CD4-positive, alpha-beta memory T cell (primary cell): ENCODE data around the gene AGK. TPM values are rescaled to one million over a fixed set of nuclear protein-coding genes. Genes with fewer than 3 reads are reported as not detected.

ENCODE experiments used
- polyA plus RNA-seq, 2 donors: library from polyadenylated mRNA; unstranded; fragments of 300-500 nt; fragmentation: Illumina TruSeq; gene quantifications; one replicate each; pipeline ENCODE4 v1.2.3, GENCODE V29; 2021
- total RNA-seq, 2 experiments: library from RNA; stranded (reverse); gene quantifications; one replicate each; pipeline ENCODE4 v1.2.3, GENCODE V29; 2021

Gene AGK
- total and polyA plus RNA-seq, 4 experiments from 2014 or later, result 28.1 to 33.8 (median 29.2) TPM

Other genes starting within 250 kb of the AGK start
- 10 to 100 TPM; 62.5 to 62.9 TPM for gene DENND11, start 150.8 kb downstream of the AGK start, total RNA-seq
- gene DENND11, start 150.8 kb downstream of the AGK start, polyA plus RNA-seq, result 10 to 100 TPM in 1 of 2 donors, 1 to 10 TPM in 1; 5.0 to 14.8 TPM
- not detected for gene WEE2, start 156.9 kb downstream of the AGK start, total RNA-seq
- not detected for gene WEE2, start 156.9 kb downstream of the AGK start, polyA plus RNA-seq
- gene SSBP1, start 186.9 kb downstream of the AGK start, total RNA-seq, result 10 to 100 TPM; 88.2 to 91.2 TPM
- gene SSBP1, start 186.9 kb downstream of the AGK start, polyA plus RNA-seq, result 100 to 1,000 TPM; 314 to 366 TPM
- 1 to 10 TPM; 5.6 to 8.0 TPM for gene TAS2R3, start 212.7 kb downstream of the AGK start, total RNA-seq
- gene TAS2R3, start 212.7 kb downstream of the AGK start, polyA plus RNA-seq, result not detected
- 1 to 10 TPM; 3.9 to 5.4 TPM for gene TAS2R4, start 225.3 kb downstream of the AGK start, total RNA-seq
- gene TAS2R4, start 225.3 kb downstream of the AGK start, polyA plus RNA-seq, result under 1 TPM in 1 of 2 donors, not detected in 1; 0.07 TPM
- 1 to 10 TPM; 4.9 to 5.1 TPM for gene TAS2R5, start 238.8 kb downstream of the AGK start, total RNA-seq
- under 1 TPM; 0.33 to 0.52 TPM for gene TAS2R5, start 238.8 kb downstream of the AGK start, polyA plus RNA-seq